GM20000 (cell line): ENCODE measurements around the gene SRCIN1.

Experiments used
- DNase-seq: peaks from one replicate; pipeline ENCODE4 v3.0.0; 2012; ENCODE audit warnings: low spot score
- CTCF ChIP-seq: IDR thresholded peaks from 2 replicates; pipeline ENCODE4 v1.5.1; 2012; ENCODE audit warnings: mild to moderate bottlenecking, control low read depth; ENCODE audit errors: extremely low read depth, missing control alignments

SRCIN1 gene

GRCh38 chr17:38605411-38605840 lies 326 bp downstream of the SRCIN1 start:
- no peak for TF ChIP-seq CTCF
- DNase-seq: peak; percentile 74

- peak; percentile 73 for DNase-seq
- no peak for TF ChIP-seq CTCF
Measured at GRCh38 chr17:38604479-38605403, 1.0 kb downstream of the SRCIN1 start.

- no peak for TF ChIP-seq CTCF
Measured at GRCh38 chr17:38603786-38604478, 1.8 kb downstream of the SRCIN1 start.

GRCh38 chr17:38602956-38603785 lies 2.6 kb downstream of the SRCIN1 start:
- DNase-seq: no peak
- TF ChIP-seq CTCF: no peak

More at GRCh38 chr17:38603786-38604478, 1.8 kb downstream of the SRCIN1 start:
- DNase-seq: no peak

GRCh38 chr17:38602453-38602852 lies 3.3 kb downstream of the SRCIN1 start:
- TF ChIP-seq CTCF: no peak
- no peak for DNase-seq

- TF ChIP-seq CTCF: no peak
- no peak for DNase-seq
Measured at GRCh38 chr17:38601539-38602351, 4.0 kb downstream of the SRCIN1 start.
